Spleen (tissue), 7 donors: ENCODE results near the gene ZNF677.
"Not testable (repeated sequence)": the region's sequence is repeated elsewhere in the genome, so short reads cannot be mapped to it uniquely, and the experiment has no call there.

Experiments used
- CTCF ChIP-seq, 11 experiments: fragments of 200-600 bp in 7 of 11; fragments of 450-650 bp in 4 of 11; sonication (generic) in 4 of 11; IDR thresholded peaks in 8 of 11; conservative IDR thresholded peaks in 3 of 11; 1 replicate in 7 of 11; 2 replicates in 4 of 11; pipeline versions ENCODE4 v1.4.0 to v1.8.0; 2016 to 2021; ENCODE audit warnings: antibody characterized with exemption in 11 of 11, inconsistent platforms in 4 of 11, mild to moderate bottlenecking in 1 of 11
- POLR2A ChIP-seq, 3 donors: fragments of 450-650 bp; IDR thresholded peaks; one replicate each; pipeline ENCODE4 v1.5.1; 2017; ENCODE audit warnings: antibody characterized with exemption in 3 of 3, mild to moderate bottlenecking in 1 of 3
- POLR2AphosphoS5 ChIP-seq, 3 donors: sonication (generic); formaldehyde crosslinking; IDR thresholded peaks; one replicate each; pipeline ENCODE4 v1.5.1; 2017; ENCODE audit warnings: antibody characterized with exemption in 3 of 3
- donor health status: DM: no; HTN: no; CAD: no; lungs with moderate emphysema.
- donor health status: DM: no; HTN: no; CAD: no.
- donor health status: DM: no; HTN: no; CAD: no.

- TF ChIP-seq CTCF (IDR thresholded peaks at IDR 0.05 in 8 of 11, conservative IDR thresholded peaks at IDR 0.05 in 3 of 11); POLR2A (IDR thresholded peaks at IDR 0.05); POLR2AphosphoS5 (IDR thresholded peaks at IDR 0.05): not testable (repeated sequence)
Observed at GRCh38 chr19:53269861-53270260, 15.2 kb upstream of the ZNF677 start.
